RWPE1 (cell line): ENCODE data around the gene GADD45GIP1.
A peak's percentile ranks its signal among the peaks of the same experiment; 100 is the strongest.

Experiments used
- CTCF ChIA-PET: fragments of 350-600 bp; sonication (Branson Sonifier 250); formaldehyde crosslinking; extraction: SDS; loops from one replicate; lab custom pipeline; 2021; lab: Yijun Ruan, JAX
- POLR2A ChIA-PET: fragments of 400-600 bp; formaldehyde crosslinking; extraction: SDS; loops from one replicate; lab custom pipeline; 2020; ENCODE audit warnings: antibody characterized with exemption; ENCODE audit not compliant: low non-redundant PET; lab: Yijun Ruan, JAX
- DNase-seq: peaks from one replicate; pipeline ENCODE4 v3.0.0; 2012; ENCODE audit warnings: low spot score
- H3K27ac ChIP-seq: fragments of 450-650 bp; 2 replicates; pipeline ENCODE4 v1.5.1; 2017
- CTCF ChIP-seq: fragments of 450-650 bp; conservative IDR thresholded peaks from 2 replicates; pipeline ENCODE4 v1.5.1; 2017; ENCODE audit warnings: low read depth, mild to moderate bottlenecking

Gene GADD45GIP1

GRCh38 chr19:12938779-12939601 is 18.0 kb downstream of the GADD45GIP1 start:
- ChIA-PET CTCF (no interaction called here), POLR2A (no interaction called here)
- DNase-seq = no peak
- no peak for TF ChIP-seq CTCF
- H3K27ac ChIP-seq = peak overlapping the region; percentile 87

GRCh38 chr19:12937927-12938778 is 18.9 kb downstream of the GADD45GIP1 start, which contains the start of gene CALR:
Gene CALR (plus strand): TSS chr19:12938609. CDS start chr19:12938680, 71 bp downstream.
- peak within 1 kb of the TSS; percentile 87 for H3K27ac ChIP-seq
- peak; percentile 100 for DNase-seq
- ChIA-PET CTCF (interaction anchor here (0.5 kb wide), 1 partner anchor 17 kb away, joined by 3 read pairs; no protein-coding TSS in a partner anchor), POLR2A (interaction anchor here (0.6 to 0.8 kb wide), 4 partner anchors 8 to 19 kb away, joined by 3 to 6 read pairs (median 3); partner anchors contain the start of gene SYCE2)
- TF ChIP-seq CTCF = no peak

- H3K27ac ChIP-seq = peak overlapping the region; percentile 87
- TF ChIP-seq CTCF = no peak
- POLR2A ChIA-PET = interaction anchor here (0.6 to 0.8 kb wide), 3 partner anchors 9 to 18 kb away, joined by 3 read pairs; partner anchors contain the start of gene SYCE2
- no peak for DNase-seq
- CTCF ChIA-PET = interaction anchor here (0.5 kb wide), 1 partner anchor 16 kb away, joined by 3 read pairs; no protein-coding TSS in a partner anchor
These were observed 19.7 kb downstream of the GADD45GIP1 start for GRCh38 chr19:12937093-12937926.

- peak overlapping the region; percentile 87 for H3K27ac ChIP-seq
- ChIA-PET POLR2A (no interaction called here), CTCF (no interaction called here)
- no peak for TF ChIP-seq CTCF
- no peak for DNase-seq
These were observed 20.4 kb downstream of the GADD45GIP1 start for GRCh38 chr19:12936582-12936981.

- POLR2A ChIA-PET = interaction anchor here (0.6 to 0.7 kb wide), 2 partner anchors 199 to 1619 kb away, joined by 3 to 7 read pairs; no protein-coding TSS in a partner anchor
- no peak for TF ChIP-seq CTCF
- DNase-seq = no peak
- no peak overlapping the region for H3K27ac ChIP-seq
- CTCF ChIA-PET = no interaction called here
These were observed 22.0 kb downstream of the GADD45GIP1 start for GRCh38 chr19:12935071-12935470.
